AG04449 (cell line): ENCODE measurements around the gene POU6F2.

ENCODE experiments used
- CTCF ChIA-PET: fragments of 350-600 bp; formaldehyde crosslinking; extraction: SDS; loops from one replicate; lab custom pipeline; 2021; ENCODE audit warnings: antibody characterized with exemption; lab: Yijun Ruan, JAX
- POLR2A ChIA-PET: fragments of 400-600, 350-600 bp; formaldehyde crosslinking; extraction: SDS; loops from one replicate; lab custom pipeline; 2020; ENCODE audit warnings: antibody characterized with exemption, inconsistent platforms; lab: Yijun Ruan, JAX
- DNase-seq: peaks from one replicate; pipeline ENCODE4 v3.0.0-alpha.2; 2010; ENCODE audit warnings: low read depth, low spot score
- H3K4me3 ChIP-seq: 2 replicates; pipeline ENCODE4 v1.5.1; 2011; ENCODE audit warnings: low read depth, mild to moderate bottlenecking, control low read depth, low read length
- TF ChIP-seq, protein P1 (sequence below): IDR thresholded peaks from one replicate; pipeline ENCODE4 v1.5.1; 2011; ENCODE audit warnings: mild to moderate bottlenecking, moderate library complexity, low read length, control low read depth, inconsistent platforms; ENCODE audit not compliant: insufficient read depth; ENCODE audit errors: missing control alignments

The POU6F2 gene

DNA sequence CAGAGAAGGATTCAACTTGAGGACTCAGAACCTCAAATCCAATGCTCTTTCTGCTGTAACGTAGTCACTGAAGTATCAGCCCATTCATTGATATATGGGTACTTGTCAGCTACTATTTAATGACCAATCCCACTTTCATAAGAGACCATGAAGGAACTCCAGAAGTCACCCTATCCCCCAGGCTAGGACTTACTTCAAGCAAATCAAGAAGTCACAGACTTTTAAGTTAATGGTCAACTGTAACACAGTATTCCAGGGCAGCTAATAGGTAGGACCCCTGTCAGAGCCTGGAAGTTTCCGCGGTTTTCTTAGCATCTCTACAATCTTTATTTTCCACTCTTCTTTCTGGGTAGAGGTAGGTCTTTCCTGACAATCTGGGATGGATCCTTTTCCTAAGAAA, 269.9 kb downstream of the POU6F2 start:
- no peak for DNase-seq
- POLR2A ChIA-PET, result no interaction called here
- TF ChIP-seq, protein P1, sequence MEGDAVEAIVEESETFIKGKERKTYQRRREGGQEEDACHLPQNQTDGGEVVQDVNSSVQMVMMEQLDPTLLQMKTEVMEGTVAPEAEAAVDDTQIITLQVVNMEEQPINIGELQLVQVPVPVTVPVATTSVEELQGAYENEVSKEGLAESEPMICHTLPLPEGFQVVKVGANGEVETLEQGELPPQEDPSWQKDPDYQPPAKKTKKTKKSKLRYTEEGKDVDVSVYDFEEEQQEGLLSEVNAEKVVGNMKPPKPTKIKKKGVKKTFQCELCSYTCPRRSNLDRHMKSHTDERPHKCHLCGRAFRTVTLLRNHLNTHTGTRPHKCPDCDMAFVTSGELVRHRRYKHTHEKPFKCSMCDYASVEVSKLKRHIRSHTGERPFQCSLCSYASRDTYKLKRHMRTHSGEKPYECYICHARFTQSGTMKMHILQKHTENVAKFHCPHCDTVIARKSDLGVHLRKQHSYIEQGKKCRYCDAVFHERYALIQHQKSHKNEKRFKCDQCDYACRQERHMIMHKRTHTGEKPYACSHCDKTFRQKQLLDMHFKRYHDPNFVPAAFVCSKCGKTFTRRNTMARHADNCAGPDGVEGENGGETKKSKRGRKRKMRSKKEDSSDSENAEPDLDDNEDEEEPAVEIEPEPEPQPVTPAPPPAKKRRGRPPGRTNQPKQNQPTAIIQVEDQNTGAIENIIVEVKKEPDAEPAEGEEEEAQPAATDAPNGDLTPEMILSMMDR, result no peak
- CTCF ChIA-PET, result no interaction called here
- H3K4me3 ChIP-seq, result no peak overlapping the region

DNA sequence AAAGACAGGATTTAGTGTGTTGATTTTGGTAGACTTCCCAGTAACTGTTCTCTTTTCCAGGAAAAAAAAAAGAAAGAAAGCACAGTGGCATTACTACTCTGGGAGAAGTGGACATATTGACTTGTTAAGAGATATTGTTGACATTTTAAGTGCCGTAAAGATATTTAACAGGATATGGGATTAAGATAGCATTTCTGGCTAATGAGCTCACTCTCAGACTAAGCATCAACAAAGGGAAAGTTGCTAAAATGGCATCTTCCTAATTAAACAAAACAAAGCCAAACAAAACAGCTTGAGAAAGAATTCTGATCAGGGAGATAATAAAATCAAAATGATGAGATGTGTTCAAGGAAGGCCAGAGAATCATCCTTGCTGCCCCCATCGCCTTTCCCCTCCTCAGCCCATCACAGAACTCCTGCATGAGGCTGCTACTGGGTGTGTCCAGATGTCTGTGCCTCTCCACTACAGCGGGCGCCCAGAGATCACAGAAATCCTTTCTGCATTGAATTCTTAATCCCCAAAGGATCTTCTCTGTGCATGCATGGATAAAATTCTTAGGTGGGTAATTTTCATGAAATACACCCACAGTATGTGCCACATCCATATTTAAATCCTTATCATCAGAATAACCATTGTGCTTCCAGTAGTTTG, 270.5 kb downstream of the POU6F2 start:
- DNase-seq, result no peak
- POLR2A ChIA-PET, result no interaction called here
- CTCF ChIA-PET, result no interaction called here
- TF ChIP-seq, protein P1, result no peak
- H3K4me3 ChIP-seq, result no peak overlapping the region

DNA sequence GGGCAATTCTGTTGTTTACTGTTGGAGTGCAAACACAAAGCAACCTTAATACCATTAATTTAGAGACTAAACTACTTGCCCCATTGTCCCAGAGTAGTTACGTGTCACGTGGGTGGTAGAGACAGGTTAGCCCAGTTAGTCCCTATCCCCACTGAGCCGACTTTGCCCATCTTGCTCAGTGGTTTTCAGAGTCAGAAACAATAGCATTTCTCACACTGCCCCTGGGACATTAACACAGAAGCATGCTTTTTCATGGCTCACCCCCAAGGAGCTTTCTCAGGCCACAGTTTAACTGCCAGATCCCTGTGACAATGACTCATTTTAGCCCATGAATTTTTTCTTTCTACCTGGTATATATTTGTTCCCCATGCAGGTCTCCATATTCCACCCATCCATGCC, 271.0 kb downstream of the POU6F2 start:
- ChIA-PET CTCF (no interaction called here), POLR2A (no interaction called here)
- H3K4me3 ChIP-seq, result no peak overlapping the region
- DNase-seq, result no peak
- TF ChIP-seq, protein P1, result no peak

DNA sequence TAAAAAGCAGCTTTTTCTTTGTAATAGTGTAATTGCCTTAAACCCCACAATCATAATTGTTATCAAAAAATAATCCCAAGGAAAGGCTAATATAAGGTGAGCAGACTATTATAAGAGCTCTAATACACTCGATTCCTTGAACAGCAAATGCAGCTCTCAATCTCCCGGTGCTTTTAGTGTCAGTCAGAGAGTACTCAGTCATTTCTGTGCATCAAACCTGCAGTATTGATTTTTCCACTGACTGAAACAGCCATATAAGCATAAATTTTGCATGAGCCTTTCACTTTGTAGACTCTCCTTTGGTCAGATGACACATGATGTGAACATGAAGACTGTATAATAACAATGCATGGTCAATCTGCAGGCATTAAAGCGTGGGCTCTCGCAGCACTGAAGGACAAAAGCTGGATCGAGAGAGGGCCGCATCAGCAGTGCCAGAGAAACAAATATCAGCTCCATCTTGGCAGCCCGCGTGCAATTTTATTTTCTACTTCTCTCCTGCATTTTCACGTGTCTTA, 272.0 kb downstream of the POU6F2 start:
- TF ChIP-seq, protein P1, result no peak
- no peak overlapping the region for H3K4me3 ChIP-seq
- no peak for DNase-seq
- CTCF ChIA-PET, result no interaction called here
- POLR2A ChIA-PET, result no interaction called here

DNA sequence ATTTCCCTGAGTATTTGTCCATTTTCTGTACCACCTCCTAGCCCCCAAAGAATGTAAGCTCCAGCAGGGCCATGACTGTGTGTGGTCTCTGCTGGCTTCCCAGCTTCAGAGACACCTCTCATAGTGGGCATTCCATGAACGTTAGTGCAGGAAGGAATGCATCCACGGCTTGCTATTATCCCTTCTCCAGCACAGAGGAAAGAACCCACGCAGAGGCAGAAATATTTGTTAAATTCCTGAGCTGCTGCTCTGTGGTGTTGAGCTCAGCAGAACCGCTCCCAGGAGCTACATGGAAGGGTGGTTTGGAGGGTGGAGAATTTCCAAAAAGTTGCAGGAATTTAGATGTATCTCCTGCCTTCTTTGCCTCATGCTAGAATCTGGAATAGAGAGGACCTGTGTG, 275.2 kb downstream of the POU6F2 start:
- POLR2A ChIA-PET, result interaction anchor here (0.6 to 0.8 kb wide), 4 partner anchors 19 to 101 kb away, joined by 3 to 4 read pairs (median 4); no protein-coding TSS in a partner anchor
- H3K4me3 ChIP-seq, result no peak overlapping the region
- DNase-seq, result peak; percentile 56
- TF ChIP-seq, protein P1, result no peak
- CTCF ChIA-PET, result interaction anchor here (1.2 kb wide), 1 partner anchor 20 kb away, joined by 3 read pairs; no protein-coding TSS in a partner anchor

DNA sequence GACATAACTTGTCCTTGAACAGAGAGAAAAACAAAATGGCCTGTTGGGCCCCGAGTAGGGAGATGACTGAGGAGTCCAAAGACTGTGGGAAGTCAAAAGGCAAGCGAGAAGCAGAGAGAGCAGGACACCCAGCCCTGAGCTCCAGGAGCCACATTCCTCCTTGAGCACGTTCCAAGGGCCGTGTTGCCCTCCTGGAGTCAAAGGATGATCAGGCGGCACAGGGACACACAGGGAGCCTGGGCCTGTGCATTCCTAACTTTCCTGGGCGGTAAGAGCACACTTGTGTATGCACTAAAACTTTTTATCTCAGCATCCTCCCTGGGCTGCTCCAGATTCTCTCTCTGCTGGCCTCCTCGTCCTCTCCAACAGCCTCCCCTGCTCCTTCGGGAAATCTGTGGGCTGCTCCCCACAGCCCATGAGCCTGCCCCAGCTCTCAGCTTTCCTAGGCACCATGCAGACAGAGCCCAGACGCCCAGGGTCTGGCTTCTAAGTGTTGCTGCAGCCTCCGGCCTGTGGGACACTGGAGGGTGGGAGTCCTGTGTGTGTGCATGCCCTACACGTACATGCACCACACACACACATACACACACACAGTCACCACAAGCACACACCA, 281.8 kb downstream of the POU6F2 start:
- H3K4me3 ChIP-seq, result no peak overlapping the region
- TF ChIP-seq, protein P1, result no peak
- ChIA-PET CTCF (no interaction called here), POLR2A (no interaction called here)
- DNase-seq, result no peak
